KMS-11 (cell line): ENCODE measurements around the gene KLF15.

Experiments
- H2AFZ ChIP-seq: fragments of 200-600 bp; sonication (generic); 2 replicates; pipeline ENCODE4 v1.6.1; 2016; ENCODE audit warnings: antibody characterized with exemption, mixed run types, low read depth
- H3K27ac ChIP-seq: fragments of 200-600 bp; sonication (generic); 2 replicates; pipeline ENCODE4 v1.6.1; 2016; ENCODE audit warnings: mild to moderate bottlenecking, mixed run types
- H3K27me3 ChIP-seq: fragments of 200-600 bp; sonication (generic); 2 replicates; pipeline ENCODE4 v1.6.1; 2017; ENCODE audit warnings: mild to moderate bottlenecking, low read depth, mixed run types, moderate library complexity; ENCODE audit not compliant: insufficient read depth
- H3K36me3 ChIP-seq: fragments of 200-600 bp; sonication (generic); 2 replicates; pipeline ENCODE4 v1.6.1; 2017; ENCODE audit warnings: mild to moderate bottlenecking, mixed run types; ENCODE audit not compliant: insufficient read depth
- H3K4me1 ChIP-seq: fragments of 200-600 bp; sonication (generic); 2 replicates; pipeline ENCODE4 v1.6.1; 2016; ENCODE audit warnings: mild to moderate bottlenecking, low read depth, mixed run types; ENCODE audit not compliant: poor library complexity, severe bottlenecking
- H3K4me2 ChIP-seq: fragments of 200-600 bp; sonication (generic); 2 replicates; pipeline ENCODE4 v1.7.0; 2016; ENCODE audit warnings: mild to moderate bottlenecking, mixed run types
- H3K4me3 ChIP-seq: fragments of 200-600 bp; sonication (generic); IDR thresholded peaks from 2 replicates; pipeline ENCODE4 v1.6.1; 2017; ENCODE audit warnings: low read depth, low read length, mixed read lengths; ENCODE audit not compliant: insufficient read depth
- H3K79me2 ChIP-seq: fragments of 200-600 bp; sonication (generic); 2 replicates; pipeline ENCODE4 v1.6.1; 2016; ENCODE audit warnings: low read depth, mixed run types; ENCODE audit not compliant: insufficient read depth
- H3K9ac ChIP-seq: fragments of 200-600 bp; sonication (generic); 2 replicates; pipeline ENCODE4 v1.6.1; 2016; ENCODE audit warnings: mild to moderate bottlenecking, mixed run types
- H4K20me1 ChIP-seq: fragments of 200-600 bp; sonication (generic); 2 replicates; pipeline ENCODE4 v1.6.1; 2016; ENCODE audit warnings: mild to moderate bottlenecking, mixed run types; ENCODE audit not compliant: insufficient read depth
- CTCF ChIP-seq: fragments of 200-600 bp; sonication (generic); conservative IDR thresholded peaks from 2 replicates; pipeline ENCODE4 v1.6.1; 2017; ENCODE audit warnings: low read depth, mild to moderate bottlenecking, antibody characterized with exemption, low read length, moderate library complexity, mixed read lengths

Gene KLF15

GRCh38 chr3:126314305-126314789 lies 42.9 kb downstream of the KLF15 start:
- no peak for TF ChIP-seq CTCF
- H3K4me1 ChIP-seq: no peaks in the 10 kb centered on the region

GRCh38 chr3:126313580-126314304 lies 43.5 kb downstream of the KLF15 start:
- H3K9ac ChIP-seq: no peak overlapping the region
- no peaks in the 10 kb centered on the region for H4K20me1 ChIP-seq
- H3K79me2 ChIP-seq: no peaks in the 10 kb centered on the region
- no peaks in the 10 kb centered on the region for H3K4me1 ChIP-seq
- no peak overlapping the region for H3K4me2 ChIP-seq
- no peak overlapping the region for H3K27ac ChIP-seq
- no peak overlapping the region for H3K4me3 ChIP-seq
- H2AFZ ChIP-seq: no peak overlapping the region
- H3K27me3 ChIP-seq: no peaks in the 10 kb centered on the region
- H3K36me3 ChIP-seq: no peaks in the 10 kb centered on the region
- TF ChIP-seq CTCF: no peak

More at GRCh38 chr3:126314305-126314789, 42.9 kb downstream of the KLF15 start:
- no peak overlapping the region for H3K4me3 ChIP-seq
- H2AFZ ChIP-seq: no peak overlapping the region
- H4K20me1 ChIP-seq: no peaks in the 10 kb centered on the region
- no peaks in the 10 kb centered on the region for H3K27me3 ChIP-seq
- no peak overlapping the region for H3K27ac ChIP-seq
- no peak overlapping the region for H3K9ac ChIP-seq
- H3K36me3 ChIP-seq: no peaks in the 10 kb centered on the region
- no peaks in the 10 kb centered on the region for H3K79me2 ChIP-seq
- no peak overlapping the region for H3K4me2 ChIP-seq

GRCh38 chr3:126313166-126313565 lies 44.0 kb downstream of the KLF15 start:
- Histone ChIP-seq H3K27me3 (no peaks in the 10 kb centered on the region), H3K4me2 (no peak overlapping the region), H4K20me1 (no peaks in the 10 kb centered on the region), H3K27ac (no peak overlapping the region), H3K79me2 (no peaks in the 10 kb centered on the region), H3K4me3 (no peak overlapping the region), H3K36me3 (no peaks in the 10 kb centered on the region), H3K4me1 (no peaks in the 10 kb centered on the region), H3K9ac (no peak overlapping the region), H2AFZ (no peak overlapping the region)
- TF ChIP-seq CTCF: no peak

GRCh38 chr3:126312341-126312740 lies 44.9 kb downstream of the KLF15 start:
- Histone ChIP-seq H4K20me1 (no peaks in the 10 kb centered on the region), H3K27me3 (no peaks in the 10 kb centered on the region), H3K79me2 (no peaks in the 10 kb centered on the region), H3K4me3 (no peak overlapping the region), H3K27ac (no peak overlapping the region), H2AFZ (no peak overlapping the region), H3K36me3 (no peaks in the 10 kb centered on the region), H3K4me2 (no peak overlapping the region), H3K9ac (no peak overlapping the region), H3K4me1 (no peaks in the 10 kb centered on the region)
- TF ChIP-seq CTCF: no peak
